ENCODE data around the gene PAPLN.

PAPLN gene

DNA sequence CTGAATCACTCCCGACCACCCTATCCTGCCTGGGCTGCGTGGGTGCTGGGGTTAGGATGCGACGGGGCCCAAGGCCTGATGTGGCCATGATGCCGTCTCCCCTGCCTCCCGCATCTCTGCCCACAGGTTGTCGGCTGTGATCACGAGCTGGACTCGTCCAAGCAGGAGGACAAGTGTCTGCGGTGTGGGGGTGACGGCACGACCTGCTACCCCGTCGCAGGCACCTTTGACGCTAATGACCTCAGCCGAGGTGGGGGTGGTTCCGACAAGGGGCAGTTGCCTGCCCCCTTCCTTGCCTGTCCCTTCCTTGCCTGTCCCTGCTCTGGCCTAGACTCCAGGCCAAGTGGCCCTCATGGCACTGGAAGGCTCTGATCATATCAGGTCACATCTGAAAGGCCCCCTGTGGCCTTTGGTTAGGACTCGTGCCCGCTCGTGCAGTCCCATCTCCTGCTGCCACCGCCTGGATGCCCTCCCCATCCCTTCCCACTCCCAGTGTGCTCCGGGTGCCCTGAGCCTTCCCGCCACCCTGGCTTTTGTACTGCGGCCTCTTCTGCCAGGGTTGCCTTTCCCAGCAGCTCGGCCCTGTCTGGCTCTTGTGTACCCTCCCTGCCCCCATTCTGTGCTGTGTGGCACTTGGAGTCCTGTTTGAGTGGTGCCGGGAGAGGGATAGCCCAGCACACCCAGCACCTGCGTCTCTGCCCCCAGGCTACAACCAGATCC is 13.6 kb downstream of the PAPLN start:
- Histone ChIP-seq H3K27me3 (peaks cover 12% of the 10 kb centered on the region), H3K9me3 (no peaks in the 10 kb centered on the region), H3K4me1 (ENCODE audit: control insufficient read depth in 1 of 2, insufficient read depth in 1 of 2, low read depth in 1 of 2, low read length in 1 of 2) (peaks cover 2 to 4% of the 10 kb centered on the region in 2 experiments), H3K27ac (no peak overlapping the region), H3K4me3 (ENCODE audit: low read depth in 1 of 2, low read length in 1 of 2) (no peak overlapping the region), H3K36me3 (no peaks in the 10 kb centered on the region)
- TF ChIP-seq, protein P1, sequence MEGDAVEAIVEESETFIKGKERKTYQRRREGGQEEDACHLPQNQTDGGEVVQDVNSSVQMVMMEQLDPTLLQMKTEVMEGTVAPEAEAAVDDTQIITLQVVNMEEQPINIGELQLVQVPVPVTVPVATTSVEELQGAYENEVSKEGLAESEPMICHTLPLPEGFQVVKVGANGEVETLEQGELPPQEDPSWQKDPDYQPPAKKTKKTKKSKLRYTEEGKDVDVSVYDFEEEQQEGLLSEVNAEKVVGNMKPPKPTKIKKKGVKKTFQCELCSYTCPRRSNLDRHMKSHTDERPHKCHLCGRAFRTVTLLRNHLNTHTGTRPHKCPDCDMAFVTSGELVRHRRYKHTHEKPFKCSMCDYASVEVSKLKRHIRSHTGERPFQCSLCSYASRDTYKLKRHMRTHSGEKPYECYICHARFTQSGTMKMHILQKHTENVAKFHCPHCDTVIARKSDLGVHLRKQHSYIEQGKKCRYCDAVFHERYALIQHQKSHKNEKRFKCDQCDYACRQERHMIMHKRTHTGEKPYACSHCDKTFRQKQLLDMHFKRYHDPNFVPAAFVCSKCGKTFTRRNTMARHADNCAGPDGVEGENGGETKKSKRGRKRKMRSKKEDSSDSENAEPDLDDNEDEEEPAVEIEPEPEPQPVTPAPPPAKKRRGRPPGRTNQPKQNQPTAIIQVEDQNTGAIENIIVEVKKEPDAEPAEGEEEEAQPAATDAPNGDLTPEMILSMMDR (IDR thresholded peaks at IDR 0.05) = no peak

DNA sequence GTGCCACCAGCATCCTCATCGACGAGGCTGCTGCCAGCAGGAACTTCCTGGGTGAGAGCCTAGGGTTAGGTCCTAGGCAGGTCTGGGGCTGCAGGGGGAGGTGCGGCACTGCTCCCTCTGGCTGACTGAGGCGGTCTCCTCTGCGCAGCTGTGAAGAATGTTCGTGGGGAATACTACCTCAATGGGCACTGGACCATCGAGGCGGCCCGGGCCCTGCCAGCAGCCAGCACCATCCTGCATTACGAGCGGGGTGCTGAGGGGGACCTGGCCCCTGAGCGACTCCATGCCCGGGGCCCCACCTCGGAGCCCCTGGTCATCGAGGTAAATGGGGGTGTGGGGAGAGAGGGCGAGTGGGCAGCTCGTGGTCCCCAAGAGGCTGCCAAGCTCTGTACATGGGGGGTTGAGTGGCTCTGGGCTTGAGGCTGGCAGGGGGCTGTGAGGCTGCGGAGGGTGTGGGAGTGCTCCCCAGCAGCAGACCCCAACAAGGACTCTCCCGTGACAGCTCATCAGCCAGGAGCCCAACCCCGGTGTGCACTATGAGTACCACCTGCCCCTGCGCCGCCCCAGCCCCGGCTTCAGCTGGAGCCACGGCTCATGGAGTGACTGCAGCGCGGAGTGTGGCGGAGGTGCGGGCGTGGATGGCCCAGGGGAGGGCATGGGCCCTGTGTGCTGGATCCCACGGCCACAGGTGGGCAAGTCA is 14.4 kb downstream of the PAPLN start:
- Histone ChIP-seq H3K4me3 (ENCODE audit: low read depth in 1 of 2, low read length in 1 of 2) (no peak overlapping the region), H3K27ac (no peak overlapping the region), H3K4me1 (ENCODE audit: control insufficient read depth in 1 of 2, insufficient read depth in 1 of 2, low read depth in 1 of 2, low read length in 1 of 2) (no peaks in the 10 kb centered on the region), H3K27me3 (peaks cover 8% of the 10 kb centered on the region), H3K36me3 (no peaks in the 10 kb centered on the region), H3K9me3 (no peaks in the 10 kb centered on the region)
- TF ChIP-seq, protein P1 (IDR thresholded peaks at IDR 0.05) = no peak

DNA sequence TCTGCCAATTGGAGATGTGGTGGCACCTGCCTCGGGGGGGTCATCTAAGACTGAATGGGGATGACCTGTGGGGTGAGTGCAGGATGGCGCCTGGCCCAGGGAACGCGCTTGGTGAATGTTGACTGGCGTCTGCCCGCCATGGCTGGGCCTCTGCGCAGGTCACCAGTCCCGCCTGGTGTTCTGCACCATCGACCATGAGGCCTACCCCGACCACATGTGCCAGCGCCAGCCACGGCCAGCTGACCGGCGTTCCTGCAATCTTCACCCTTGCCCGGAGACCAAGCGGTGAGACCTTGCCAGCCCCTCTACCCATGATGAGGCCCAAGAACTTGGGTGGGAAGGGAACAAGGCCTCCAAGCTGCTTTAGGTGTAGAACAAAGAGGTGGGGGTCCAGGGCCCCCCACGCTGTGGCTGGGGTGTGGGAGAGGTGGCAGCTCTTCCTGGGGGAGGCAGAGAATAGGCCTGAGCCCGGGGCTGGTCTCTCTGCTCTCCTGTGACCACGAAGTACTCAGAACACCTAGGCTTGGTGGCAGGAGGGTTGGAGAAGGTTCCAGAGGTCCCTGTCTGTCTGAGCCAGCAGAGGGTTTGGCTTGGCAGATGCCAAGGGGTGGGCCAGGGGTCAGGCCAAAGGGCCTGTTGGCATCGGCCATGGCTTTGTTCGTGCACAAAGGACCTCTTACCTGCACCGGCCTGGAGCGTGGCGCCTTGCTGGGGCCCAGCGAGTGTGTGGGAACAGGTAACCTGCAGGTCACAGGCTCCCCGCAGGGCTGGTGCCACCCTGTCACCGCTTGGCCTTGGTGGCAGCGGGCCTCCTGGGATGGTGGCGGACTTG is 15.4 kb downstream of the PAPLN start:
- no peak overlapping the region for H3K4me3 ChIP-seq (ENCODE audit: low read depth in 1 of 2, low read length in 1 of 2)

DNA sequence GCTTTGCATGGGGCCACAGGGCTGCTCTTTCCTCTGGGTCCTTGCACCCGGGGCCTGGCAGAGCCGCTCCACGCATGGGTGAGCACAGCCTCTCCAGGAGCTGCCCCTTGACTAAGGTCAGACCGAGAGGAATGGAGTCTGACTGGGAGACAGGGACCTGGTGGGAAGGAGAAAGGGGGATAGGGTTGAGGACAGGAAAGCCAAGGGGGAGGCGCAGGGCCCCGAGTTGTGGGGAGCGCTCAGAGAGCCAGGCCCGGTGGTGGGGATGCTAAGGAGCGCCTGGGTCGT is 16.0 kb downstream of the PAPLN start:
- Histone ChIP-seq H3K9me3 (no peaks in the 10 kb centered on the region), H3K27me3 (no peaks in the 10 kb centered on the region), H3K36me3 (no peaks in the 10 kb centered on the region), H3K4me1 (ENCODE audit: control insufficient read depth in 1 of 2, insufficient read depth in 1 of 2, low read depth in 1 of 2, low read length in 1 of 2) (no peaks in the 10 kb centered on the region), H3K4me3 (ENCODE audit: low read depth in 1 of 2, low read length in 1 of 2) (no peak overlapping the region), H3K27ac (no peak overlapping the region)
- TF ChIP-seq, protein P1 (IDR thresholded peaks at IDR 0.05) = no peak

More for the DNA sequence above, 15.4 kb downstream of the PAPLN start:
- H3K36me3 ChIP-seq = no peaks in the 10 kb centered on the region
- no peak overlapping the region for H3K27ac ChIP-seq
- TF ChIP-seq, protein P1 (IDR thresholded peaks at IDR 0.05) = no peak
- no peaks in the 10 kb centered on the region for H3K4me1 ChIP-seq (ENCODE audit: control insufficient read depth in 1 of 2, insufficient read depth in 1 of 2, low read depth in 1 of 2, low read length in 1 of 2)
- H3K27me3 ChIP-seq = no peaks in the 10 kb centered on the region
- H3K9me3 ChIP-seq = no peaks in the 10 kb centered on the region

DNA sequence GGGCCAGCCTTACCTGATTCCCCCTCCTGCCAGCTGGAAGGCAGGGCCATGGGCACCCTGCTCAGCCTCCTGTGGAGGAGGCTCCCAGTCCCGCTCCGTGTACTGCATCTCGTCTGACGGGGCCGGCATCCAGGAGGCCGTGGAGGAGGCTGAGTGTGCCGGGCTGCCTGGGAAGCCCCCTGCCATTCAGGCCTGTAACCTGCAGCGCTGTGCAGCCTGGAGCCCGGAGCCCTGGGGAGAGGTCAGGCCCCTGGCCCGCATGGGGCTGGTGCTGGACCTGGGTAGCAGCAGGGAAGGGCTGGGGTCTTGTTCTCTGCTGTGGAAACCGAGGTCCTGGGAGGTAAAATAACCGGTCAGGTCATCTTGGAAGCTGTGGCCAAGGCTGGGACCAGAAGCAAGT is 16.4 kb downstream of the PAPLN start:
- Histone ChIP-seq H3K36me3 (no peaks in the 10 kb centered on the region), H3K27ac (no peak overlapping the region), H3K27me3 (no peaks in the 10 kb centered on the region), H3K4me3 (ENCODE audit: low read depth in 1 of 2, low read length in 1 of 2) (no peak overlapping the region), H3K9me3 (no peaks in the 10 kb centered on the region), H3K4me1 (ENCODE audit: control insufficient read depth in 1 of 2, insufficient read depth in 1 of 2, low read depth in 1 of 2, low read length in 1 of 2) (no peaks in the 10 kb centered on the region)
- TF ChIP-seq, protein P1 (IDR thresholded peaks at IDR 0.05) = no peak
